ENCODE measurements around the gene COG6.
A peak's percentile ranks its signal among the peaks of the same experiment; 100 is the strongest.

The COG6 gene

DNA sequence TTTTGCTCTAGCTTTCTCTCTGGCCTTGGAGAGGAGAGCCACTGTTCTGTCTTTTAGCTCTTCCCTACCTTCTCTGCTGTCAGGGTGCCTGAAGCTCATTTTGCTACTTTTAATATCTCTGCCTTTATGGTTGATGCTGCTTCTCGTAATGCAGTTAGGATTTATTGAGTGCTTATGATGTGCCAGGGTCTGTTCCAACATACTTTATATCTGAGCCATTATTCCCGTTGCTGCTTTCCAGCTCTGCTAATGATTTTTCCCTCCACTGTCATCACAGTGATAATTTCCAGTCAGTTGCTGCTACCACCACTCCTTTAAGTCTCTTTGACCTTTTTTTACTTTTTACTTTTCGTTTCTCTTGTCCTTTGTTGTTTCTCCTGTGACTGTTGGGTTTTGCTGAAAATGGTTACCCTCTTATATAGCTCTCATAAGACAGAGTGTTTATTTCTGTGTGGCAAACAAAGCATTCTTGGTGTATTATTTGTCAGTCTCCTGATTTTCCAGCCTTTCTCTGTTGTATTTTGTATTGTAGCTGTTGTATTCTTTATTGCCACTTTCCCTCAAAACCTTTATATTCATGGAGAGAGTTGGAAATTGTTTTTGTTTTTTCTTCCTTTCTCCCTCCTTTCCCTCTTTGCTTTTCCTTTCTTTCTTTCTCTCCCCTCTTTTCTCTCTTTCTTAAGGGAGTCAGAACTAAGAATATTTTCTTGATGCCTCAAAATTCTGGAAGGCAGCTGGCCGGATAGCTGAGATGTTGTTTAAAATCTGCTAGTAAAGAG, 37.4 kb downstream of the COG6 start:
- H3K9me3 Mint-ChIP-seq: no peaks in the 10 kb centered on the region
- H3K4me1 Mint-ChIP-seq: no peaks in the 10 kb centered on the region
- peaks cover 9% of the 10 kb centered on the region for H3K36me3 Mint-ChIP-seq (ENCODE audit: low read depth)
- H3K27me3 Mint-ChIP-seq (ENCODE audit: low read depth, poor library complexity): no peaks in the 10 kb centered on the region
- no peak for DNase-seq
- H3K4me3 Mint-ChIP-seq: no peak overlapping the region
- TF ChIP-seq, protein P1, sequence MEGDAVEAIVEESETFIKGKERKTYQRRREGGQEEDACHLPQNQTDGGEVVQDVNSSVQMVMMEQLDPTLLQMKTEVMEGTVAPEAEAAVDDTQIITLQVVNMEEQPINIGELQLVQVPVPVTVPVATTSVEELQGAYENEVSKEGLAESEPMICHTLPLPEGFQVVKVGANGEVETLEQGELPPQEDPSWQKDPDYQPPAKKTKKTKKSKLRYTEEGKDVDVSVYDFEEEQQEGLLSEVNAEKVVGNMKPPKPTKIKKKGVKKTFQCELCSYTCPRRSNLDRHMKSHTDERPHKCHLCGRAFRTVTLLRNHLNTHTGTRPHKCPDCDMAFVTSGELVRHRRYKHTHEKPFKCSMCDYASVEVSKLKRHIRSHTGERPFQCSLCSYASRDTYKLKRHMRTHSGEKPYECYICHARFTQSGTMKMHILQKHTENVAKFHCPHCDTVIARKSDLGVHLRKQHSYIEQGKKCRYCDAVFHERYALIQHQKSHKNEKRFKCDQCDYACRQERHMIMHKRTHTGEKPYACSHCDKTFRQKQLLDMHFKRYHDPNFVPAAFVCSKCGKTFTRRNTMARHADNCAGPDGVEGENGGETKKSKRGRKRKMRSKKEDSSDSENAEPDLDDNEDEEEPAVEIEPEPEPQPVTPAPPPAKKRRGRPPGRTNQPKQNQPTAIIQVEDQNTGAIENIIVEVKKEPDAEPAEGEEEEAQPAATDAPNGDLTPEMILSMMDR (IDR thresholded peaks at IDR 0.05): no peak
- peak overlapping the region; percentile 1 for H3K27ac Mint-ChIP-seq

DNA sequence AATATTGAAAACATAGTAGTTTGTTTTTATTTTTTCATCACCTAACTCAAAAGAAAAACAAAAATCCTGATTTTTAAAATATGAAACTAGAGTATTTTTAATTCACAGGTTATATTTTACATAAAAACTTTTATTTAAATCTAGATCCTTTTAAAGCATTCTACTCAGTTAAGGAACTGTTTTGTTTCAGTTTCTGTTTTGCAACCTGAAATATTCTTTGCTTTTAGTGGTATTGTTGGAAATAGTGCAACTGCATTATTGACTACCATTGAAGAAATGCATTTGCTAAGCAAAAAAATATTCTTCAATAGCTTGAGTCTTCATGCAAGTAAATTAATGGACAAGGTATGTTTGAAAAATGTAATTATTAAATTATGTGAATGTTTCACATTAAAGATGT, 43.8 kb downstream of the COG6 start:
- H3K27me3 Mint-ChIP-seq (ENCODE audit: low read depth, poor library complexity): no peaks in the 10 kb centered on the region
- no peaks in the 10 kb centered on the region for H3K9me3 Mint-ChIP-seq
- H3K27ac Mint-ChIP-seq: no peak overlapping the region
- H3K4me3 Mint-ChIP-seq: no peak overlapping the region
- no peaks in the 10 kb centered on the region for H3K36me3 Mint-ChIP-seq (ENCODE audit: low read depth)
- no peaks in the 10 kb centered on the region for H3K4me1 Mint-ChIP-seq
- no peak for DNase-seq
- TF ChIP-seq, protein P1 (IDR thresholded peaks at IDR 0.05): no peak

DNA sequence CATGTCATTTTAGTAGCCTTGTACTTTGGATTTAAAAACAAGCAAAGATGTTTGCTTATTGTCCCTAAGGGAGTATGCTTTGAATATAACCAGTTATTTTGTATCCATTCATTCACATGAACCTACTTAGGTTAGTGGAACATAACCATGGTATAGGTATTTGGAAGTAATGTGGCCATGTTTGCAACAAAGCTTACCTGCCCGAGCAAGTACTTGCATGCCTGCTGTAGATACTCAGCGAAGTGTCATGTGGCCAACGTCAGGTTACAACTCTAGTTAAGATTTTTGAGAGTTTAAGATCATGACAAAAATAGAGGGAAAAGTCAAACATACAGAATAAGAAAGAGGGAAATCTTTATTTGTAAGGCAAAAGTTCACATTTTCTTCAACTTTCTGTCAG, 57.2 kb downstream of the COG6 start:
- TF ChIP-seq, protein P1 (IDR thresholded peaks at IDR 0.05): no peak
- Mint-ChIP-seq H3K9me3 (peaks cover 28% of the 10 kb centered on the region), H3K4me3 (no peak overlapping the region), H3K27me3 (ENCODE audit: low read depth, poor library complexity) (no peaks in the 10 kb centered on the region), H3K27ac (no peak overlapping the region), H3K4me1 (no peaks in the 10 kb centered on the region), H3K36me3 (ENCODE audit: low read depth) (peaks cover 58% of the 10 kb centered on the region)
- DNase-seq: no peak

DNA sequence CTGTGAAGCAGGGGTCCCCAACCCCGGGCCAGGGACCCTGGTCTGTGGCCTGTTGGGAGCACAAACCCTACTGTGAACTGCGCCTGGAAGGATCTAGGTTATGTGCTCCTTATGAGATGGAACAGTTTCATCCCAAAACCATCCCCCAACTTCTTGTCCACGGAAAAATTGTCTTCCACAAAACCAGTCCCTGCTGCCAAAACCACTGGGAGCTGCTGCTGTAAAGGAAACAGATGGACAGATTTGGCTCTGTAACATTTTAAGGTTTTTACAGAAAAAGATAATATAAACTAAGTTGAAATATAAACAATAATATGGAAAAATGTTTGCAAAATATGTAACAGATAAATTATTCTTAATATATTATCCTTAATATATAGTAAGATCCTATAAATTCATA, 73.7 kb downstream of the COG6 start:
- Mint-ChIP-seq H3K27ac (no peak overlapping the region), H3K4me3 (no peak overlapping the region), H3K36me3 (ENCODE audit: low read depth) (peaks cover 48% of the 10 kb centered on the region), H3K9me3 (no peaks in the 10 kb centered on the region), H3K4me1 (no peaks in the 10 kb centered on the region), H3K27me3 (ENCODE audit: low read depth, poor library complexity) (no peaks in the 10 kb centered on the region)
- TF ChIP-seq, protein P1 (IDR thresholded peaks at IDR 0.05): no peak
- no peak for DNase-seq

DNA sequence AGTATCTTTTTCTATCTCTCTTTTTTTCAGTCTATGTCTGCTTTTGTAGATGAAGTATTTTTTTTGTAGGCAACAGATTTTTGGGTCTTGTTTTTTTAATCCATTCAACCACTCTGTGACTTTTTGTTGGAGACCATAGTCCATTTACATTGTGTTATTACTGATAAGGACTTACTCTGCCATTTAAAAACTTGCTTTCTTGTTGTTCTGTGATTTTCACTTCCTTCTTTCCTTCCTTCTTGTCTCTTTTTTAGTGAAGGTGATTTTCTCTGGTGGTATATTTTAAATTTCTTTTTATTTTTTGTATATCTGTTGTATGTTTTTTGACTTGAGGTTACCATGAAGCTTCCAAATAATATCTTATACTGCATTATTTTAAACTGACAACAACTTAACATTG, 79.5 kb downstream of the COG6 start:
- H3K36me3 Mint-ChIP-seq (ENCODE audit: low read depth): peaks cover 78% of the 10 kb centered on the region
- peaks cover 12% of the 10 kb centered on the region for H3K9me3 Mint-ChIP-seq
- TF ChIP-seq, protein P1 (IDR thresholded peaks at IDR 0.05): no peak
- H3K27me3 Mint-ChIP-seq (ENCODE audit: low read depth, poor library complexity): no peaks in the 10 kb centered on the region
- H3K4me3 Mint-ChIP-seq: no peak overlapping the region
- no peak overlapping the region for H3K27ac Mint-ChIP-seq
- DNase-seq: no peak
- no peaks in the 10 kb centered on the region for H3K4me1 Mint-ChIP-seq

DNA sequence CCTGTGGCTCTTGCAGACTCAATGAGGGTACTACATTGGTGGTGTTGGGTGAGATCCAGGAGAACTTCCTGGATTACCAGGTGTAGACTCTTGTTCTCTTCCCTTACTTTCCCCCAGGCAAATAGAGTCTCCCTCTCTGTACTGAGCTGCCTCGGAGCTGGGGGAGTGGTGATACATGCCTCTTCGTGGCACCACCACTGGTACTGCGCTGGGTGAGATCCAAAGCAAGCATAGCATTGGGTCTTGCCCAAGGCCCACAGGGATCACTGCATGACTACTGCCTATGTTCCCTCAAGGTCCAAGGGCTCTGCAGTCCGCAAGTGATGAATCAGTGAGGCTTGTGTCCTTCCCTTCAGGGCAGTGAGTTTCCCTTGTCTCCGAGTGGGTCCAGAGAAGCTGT, 81.6 kb downstream of the COG6 start:
- DNase-seq: no peak
- H3K36me3 Mint-ChIP-seq (ENCODE audit: low read depth): peaks cover 89% of the 10 kb centered on the region
- no peaks in the 10 kb centered on the region for H3K27me3 Mint-ChIP-seq (ENCODE audit: low read depth, poor library complexity)
- no peak overlapping the region for H3K27ac Mint-ChIP-seq
- H3K9me3 Mint-ChIP-seq: peaks cover 26% of the 10 kb centered on the region
- TF ChIP-seq, protein P1 (IDR thresholded peaks at IDR 0.05): no peak
- H3K4me3 Mint-ChIP-seq: no peak overlapping the region
- no peaks in the 10 kb centered on the region for H3K4me1 Mint-ChIP-seq
